ENCODE measurements around the gene PAAF1. TPM values are rescaled to one million over a fixed set of nuclear protein-coding genes. Genes with fewer than 3 reads are reported as not detected.

PAAF1 gene
- 26.7 and 28.6 TPM in 2 replicates for total RNA-seq

- peak; percentile 98 for DNase-seq
- intact Hi-C loops (cut with micrococcal nuclease) = loop anchor here (1.0 kb wide), 4 partner anchors 88 to 295 kb away; partner anchors contain the start of genes C2CD3, PPME1 and RAB6A
- Mint-ChIP-seq H3K4me3 (peak within 1 kb of the TSS; percentile 95), H3K9me3 (no peaks in the 10 kb centered on the region), H3K27me3 (no peaks in the 10 kb centered on the region), H3K4me1 (peaks cover 26% of the 10 kb centered on the region), H3K36me3 (ENCODE audit: low read depth) (peaks cover 40% of the 10 kb centered on the region), H3K27ac (peak within 1 kb of the TSS; percentile 98)
Observed at GRCh38 chr11:73876424-73877310, at the start of gene PAAF1, which contains the start of gene COA4. Gene PAAF1 (plus strand): TSS chr11:73876999. CDS start chr11:73877022, 23 bp downstream. Gene COA4 (minus strand): TSS chr11:73876846. CDS start chr11:73873378, 3,468 bp downstream.

GRCh38 chr11:73830261-73830660, 46.5 kb upstream of the PAAF1 start:
- Mint-ChIP-seq H3K27ac (no peak overlapping the region), H3K36me3 (ENCODE audit: low read depth) (peaks cover 22% of the 10 kb centered on the region), H3K4me3 (no peak overlapping the region), H3K4me1 (no peaks in the 10 kb centered on the region), H3K9me3 (no peaks in the 10 kb centered on the region), H3K27me3 (no peaks in the 10 kb centered on the region)
- DNase-seq = no peak
- intact Hi-C loops (cut with micrococcal nuclease) = no loop called here

- H3K4me1 Mint-ChIP-seq = peaks cover under 1% of the 10 kb centered on the region
- H3K4me3 Mint-ChIP-seq = no peak overlapping the region
- no peak overlapping the region for H3K27ac Mint-ChIP-seq
- no peaks in the 10 kb centered on the region for H3K9me3 Mint-ChIP-seq
- no peaks in the 10 kb centered on the region for H3K27me3 Mint-ChIP-seq
- no peak for DNase-seq
- intact Hi-C loops (cut with micrococcal nuclease) = no loop called here
- peaks cover 11% of the 10 kb centered on the region for H3K36me3 Mint-ChIP-seq (ENCODE audit: low read depth)
Observed at GRCh38 chr11:73833067-73833466, 43.7 kb upstream of the PAAF1 start.

- no peak overlapping the region for H3K27ac Mint-ChIP-seq
- H3K27me3 Mint-ChIP-seq = no peaks in the 10 kb centered on the region
- H3K9me3 Mint-ChIP-seq = no peaks in the 10 kb centered on the region
- H3K36me3 Mint-ChIP-seq (ENCODE audit: low read depth) = peaks cover 6% of the 10 kb centered on the region
- no peak overlapping the region for H3K4me3 Mint-ChIP-seq
- no peak for DNase-seq
- intact Hi-C loops (cut with micrococcal nuclease) = no loop called here
- peaks cover 6% of the 10 kb centered on the region for H3K4me1 Mint-ChIP-seq
Observed at GRCh38 chr11:73838443-73839122, 38.2 kb upstream of the PAAF1 start.

GRCh38 chr11:73839123-73839457, 37.7 kb upstream of the PAAF1 start:
- intact Hi-C loops (cut with micrococcal nuclease) = no loop called here
- Mint-ChIP-seq H3K36me3 (ENCODE audit: low read depth) (peaks cover 8% of the 10 kb centered on the region), H3K4me3 (no peak overlapping the region), H3K27me3 (no peaks in the 10 kb centered on the region), H3K4me1 (peaks cover 6% of the 10 kb centered on the region), H3K9me3 (no peaks in the 10 kb centered on the region), H3K27ac (no peak overlapping the region)
- no peak for DNase-seq

GRCh38 chr11:73851046-73851764, 25.6 kb upstream of the PAAF1 start:
- Mint-ChIP-seq H3K9me3 (no peaks in the 10 kb centered on the region), H3K27me3 (no peaks in the 10 kb centered on the region), H3K27ac (no peak overlapping the region), H3K4me1 (peaks cover 2% of the 10 kb centered on the region), H3K36me3 (ENCODE audit: low read depth) (peaks cover 18% of the 10 kb centered on the region), H3K4me3 (no peak overlapping the region)
- intact Hi-C loops (cut with micrococcal nuclease) = no loop called here
- DNase-seq = no peak

- Mint-ChIP-seq H3K27me3 (no peaks in the 10 kb centered on the region), H3K36me3 (ENCODE audit: low read depth) (peaks cover 15% of the 10 kb centered on the region), H3K4me1 (peaks cover 2% of the 10 kb centered on the region), H3K4me3 (no peak overlapping the region), H3K27ac (no peak overlapping the region), H3K9me3 (no peaks in the 10 kb centered on the region)
- DNase-seq = no peak
- intact Hi-C loops (cut with micrococcal nuclease) = no loop called here
Observed at GRCh38 chr11:73852049-73852448, 24.8 kb upstream of the PAAF1 start.

GRCh38 chr11:73854680-73855079, 22.1 kb upstream of the PAAF1 start:
- Mint-ChIP-seq H3K36me3 (ENCODE audit: low read depth) (peaks cover 12% of the 10 kb centered on the region), H3K4me3 (no peak overlapping the region), H3K4me1 (no peaks in the 10 kb centered on the region), H3K27me3 (no peaks in the 10 kb centered on the region), H3K9me3 (no peaks in the 10 kb centered on the region), H3K27ac (no peak overlapping the region)
- intact Hi-C loops (cut with micrococcal nuclease) = no loop called here
- no peak for DNase-seq

GRCh38 chr11:73856031-73856567, 20.7 kb upstream of the PAAF1 start:
- Mint-ChIP-seq H3K9me3 (no peaks in the 10 kb centered on the region), H3K36me3 (ENCODE audit: low read depth) (peaks cover 13% of the 10 kb centered on the region), H3K4me3 (no peak overlapping the region), H3K27ac (no peak overlapping the region), H3K4me1 (no peaks in the 10 kb centered on the region), H3K27me3 (no peaks in the 10 kb centered on the region)
- no peak for DNase-seq
- intact Hi-C loops (cut with micrococcal nuclease) = no loop called here

GRCh38 chr11:73859671-73860070, 17.1 kb upstream of the PAAF1 start:
- Mint-ChIP-seq H3K4me1 (no peaks in the 10 kb centered on the region), H3K36me3 (ENCODE audit: low read depth) (peaks cover 28% of the 10 kb centered on the region), H3K27me3 (no peaks in the 10 kb centered on the region), H3K27ac (no peak overlapping the region), H3K4me3 (no peak overlapping the region), H3K9me3 (no peaks in the 10 kb centered on the region)
- intact Hi-C loops (cut with micrococcal nuclease) = no loop called here
- no peak for DNase-seq

- H3K27ac Mint-ChIP-seq = no peak overlapping the region
- no peaks in the 10 kb centered on the region for H3K9me3 Mint-ChIP-seq
- H3K4me1 Mint-ChIP-seq = no peaks in the 10 kb centered on the region
- no peaks in the 10 kb centered on the region for H3K27me3 Mint-ChIP-seq
- H3K4me3 Mint-ChIP-seq = no peak overlapping the region
- no peak for DNase-seq
- peaks cover 30% of the 10 kb centered on the region for H3K36me3 Mint-ChIP-seq (ENCODE audit: low read depth)
- intact Hi-C loops (cut with micrococcal nuclease) = no loop called here
Observed at GRCh38 chr11:73860202-73860601, 16.6 kb upstream of the PAAF1 start.

- intact Hi-C loops (cut with micrococcal nuclease) = no loop called here
- H3K36me3 Mint-ChIP-seq (ENCODE audit: low read depth) = peaks cover 36% of the 10 kb centered on the region
- no peaks in the 10 kb centered on the region for H3K27me3 Mint-ChIP-seq
- H3K4me3 Mint-ChIP-seq = no peak overlapping the region
- H3K9me3 Mint-ChIP-seq = no peaks in the 10 kb centered on the region
- no peak for DNase-seq
- H3K4me1 Mint-ChIP-seq = no peaks in the 10 kb centered on the region
- no peak overlapping the region for H3K27ac Mint-ChIP-seq
Observed at GRCh38 chr11:73862986-73863385, 13.8 kb upstream of the PAAF1 start.

GRCh38 chr11:73866095-73866579, 10.7 kb upstream of the PAAF1 start:
- H3K27ac Mint-ChIP-seq = no peak overlapping the region
- no peak overlapping the region for H3K4me3 Mint-ChIP-seq
- intact Hi-C loops (cut with micrococcal nuclease) = no loop called here
- H3K4me1 Mint-ChIP-seq = no peaks in the 10 kb centered on the region
- peaks cover 35% of the 10 kb centered on the region for H3K36me3 Mint-ChIP-seq (ENCODE audit: low read depth)
- no peaks in the 10 kb centered on the region for H3K27me3 Mint-ChIP-seq
- H3K9me3 Mint-ChIP-seq = no peaks in the 10 kb centered on the region
- no peak for DNase-seq

All from activated CD4-positive, alpha-beta T cell treated with anti-CD3 and anti-CD28 coated beads, Interleukin-2, amount 10 ng/mL, durations not matched to agents 24 days and 14 days (primary cell).